HL-60 (cell line): ENCODE measurements around the gene ELL2.
"Not testable (repeated sequence)": the region's sequence is repeated elsewhere in the genome, so short reads cannot be mapped to it uniquely, and the experiment has no call there.

Experiments
- GABPA ChIP-seq: IDR thresholded peaks from 2 replicates; pipeline ENCODE4 v1.6.1; 2012; ENCODE audit warnings: low read depth
- POLR2AphosphoS5 ChIP-seq: IDR thresholded peaks from 2 replicates; pipeline ENCODE4 v1.6.1; 2012; ENCODE audit warnings: low read depth
- SPI1 ChIP-seq: IDR thresholded peaks from 2 replicates; pipeline ENCODE4 v1.6.1; 2012; ENCODE audit warnings: low read depth, mild to moderate bottlenecking, borderline replicate concordance
- TF ChIP-seq, protein P1 (sequence below): IDR thresholded peaks from one replicate; pipeline ENCODE4 v1.5.1; 2011; ENCODE audit warnings: low read length, control low read depth, inconsistent platforms; ENCODE audit not compliant: insufficient read depth
- TF ChIP-seq, protein P2 (sequence below): IDR thresholded peaks from 2 replicates; pipeline ENCODE4 v1.6.1; 2012; ENCODE audit warnings: low read depth; ENCODE audit not compliant: insufficient replicate concordance

DNA sequence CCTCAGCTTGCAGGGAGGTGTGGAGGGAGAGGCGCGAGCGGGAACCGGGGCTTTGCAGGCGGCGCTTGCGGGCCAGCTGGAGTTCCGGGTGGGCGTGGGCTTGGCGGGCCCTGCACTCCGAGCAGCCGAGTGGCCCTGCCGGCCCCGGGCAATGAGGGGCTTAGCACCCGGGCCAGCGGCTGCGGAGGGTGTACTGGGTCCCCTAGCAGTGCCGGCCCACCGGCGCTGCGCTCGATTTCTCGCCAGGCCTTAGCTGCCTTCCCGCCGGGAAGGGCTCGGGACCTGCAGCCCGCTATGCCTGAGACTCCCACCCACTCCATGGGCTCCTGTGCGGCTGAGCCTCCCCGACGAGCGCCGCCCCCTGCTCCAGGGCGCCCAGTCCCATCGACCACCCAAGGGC, 110.5 kb downstream of the ELL2 start:
- TF ChIP-seq, protein P1, sequence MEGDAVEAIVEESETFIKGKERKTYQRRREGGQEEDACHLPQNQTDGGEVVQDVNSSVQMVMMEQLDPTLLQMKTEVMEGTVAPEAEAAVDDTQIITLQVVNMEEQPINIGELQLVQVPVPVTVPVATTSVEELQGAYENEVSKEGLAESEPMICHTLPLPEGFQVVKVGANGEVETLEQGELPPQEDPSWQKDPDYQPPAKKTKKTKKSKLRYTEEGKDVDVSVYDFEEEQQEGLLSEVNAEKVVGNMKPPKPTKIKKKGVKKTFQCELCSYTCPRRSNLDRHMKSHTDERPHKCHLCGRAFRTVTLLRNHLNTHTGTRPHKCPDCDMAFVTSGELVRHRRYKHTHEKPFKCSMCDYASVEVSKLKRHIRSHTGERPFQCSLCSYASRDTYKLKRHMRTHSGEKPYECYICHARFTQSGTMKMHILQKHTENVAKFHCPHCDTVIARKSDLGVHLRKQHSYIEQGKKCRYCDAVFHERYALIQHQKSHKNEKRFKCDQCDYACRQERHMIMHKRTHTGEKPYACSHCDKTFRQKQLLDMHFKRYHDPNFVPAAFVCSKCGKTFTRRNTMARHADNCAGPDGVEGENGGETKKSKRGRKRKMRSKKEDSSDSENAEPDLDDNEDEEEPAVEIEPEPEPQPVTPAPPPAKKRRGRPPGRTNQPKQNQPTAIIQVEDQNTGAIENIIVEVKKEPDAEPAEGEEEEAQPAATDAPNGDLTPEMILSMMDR: not testable (repeated sequence)
- not testable (repeated sequence) for TF ChIP-seq GABPA, POLR2AphosphoS5, SPI1
- TF ChIP-seq, protein P2, sequence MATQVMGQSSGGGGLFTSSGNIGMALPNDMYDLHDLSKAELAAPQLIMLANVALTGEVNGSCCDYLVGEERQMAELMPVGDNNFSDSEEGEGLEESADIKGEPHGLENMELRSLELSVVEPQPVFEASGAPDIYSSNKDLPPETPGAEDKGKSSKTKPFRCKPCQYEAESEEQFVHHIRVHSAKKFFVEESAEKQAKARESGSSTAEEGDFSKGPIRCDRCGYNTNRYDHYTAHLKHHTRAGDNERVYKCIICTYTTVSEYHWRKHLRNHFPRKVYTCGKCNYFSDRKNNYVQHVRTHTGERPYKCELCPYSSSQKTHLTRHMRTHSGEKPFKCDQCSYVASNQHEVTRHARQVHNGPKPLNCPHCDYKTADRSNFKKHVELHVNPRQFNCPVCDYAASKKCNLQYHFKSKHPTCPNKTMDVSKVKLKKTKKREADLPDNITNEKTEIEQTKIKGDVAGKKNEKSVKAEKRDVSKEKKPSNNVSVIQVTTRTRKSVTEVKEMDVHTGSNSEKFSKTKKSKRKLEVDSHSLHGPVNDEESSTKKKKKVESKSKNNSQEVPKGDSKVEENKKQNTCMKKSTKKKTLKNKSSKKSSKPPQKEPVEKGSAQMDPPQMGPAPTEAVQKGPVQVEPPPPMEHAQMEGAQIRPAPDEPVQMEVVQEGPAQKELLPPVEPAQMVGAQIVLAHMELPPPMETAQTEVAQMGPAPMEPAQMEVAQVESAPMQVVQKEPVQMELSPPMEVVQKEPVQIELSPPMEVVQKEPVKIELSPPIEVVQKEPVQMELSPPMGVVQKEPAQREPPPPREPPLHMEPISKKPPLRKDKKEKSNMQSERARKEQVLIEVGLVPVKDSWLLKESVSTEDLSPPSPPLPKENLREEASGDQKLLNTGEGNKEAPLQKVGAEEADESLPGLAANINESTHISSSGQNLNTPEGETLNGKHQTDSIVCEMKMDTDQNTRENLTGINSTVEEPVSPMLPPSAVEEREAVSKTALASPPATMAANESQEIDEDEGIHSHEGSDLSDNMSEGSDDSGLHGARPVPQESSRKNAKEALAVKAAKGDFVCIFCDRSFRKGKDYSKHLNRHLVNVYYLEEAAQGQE: not testable (repeated sequence)
